ENCODE results near the gene CELSR2. TPM values are rescaled to one million over a fixed set of nuclear protein-coding genes. Genes with fewer than 3 reads are reported as not detected.

The CELSR2 gene
- total RNA-seq, 4 donors from 2014 or later, result 23.4 to 57.2 (median 39.9) TPM

GRCh38 chr1:109270623-109271317 is 21.4 kb downstream of the CELSR2 start:
- intact Hi-C loops (cut with DNase I), result no loop called here
- H3K27me3 ChIP-seq, result no peaks in the 10 kb centered on the region

GRCh38 chr1:109271458-109271857 is 22.1 kb downstream of the CELSR2 start:
- no peak overlapping the region for H3K27ac ChIP-seq
- intact Hi-C loops (cut with DNase I), result no loop called here
- H3K9me3 ChIP-seq, result no peaks in the 10 kb centered on the region
- WGBS, 2 donors, result 40 to 100% methylated on average over 1 of the region's 6 CpGs
- DNase-seq, result no peak
- peaks cover 0 to 71% (median 11%) of the 10 kb centered on the region in 3 donors for H3K36me3 ChIP-seq
- no peak overlapping the region for H3K4me3 ChIP-seq
- TF ChIP-seq POLR2A (IDR thresholded peaks at IDR 0.05) (no peak), CTCF (IDR thresholded peaks at IDR 0.05) (no peak)
- peaks cover 25 to 61% (median 31%) of the 10 kb centered on the region in 3 donors for H3K4me1 ChIP-seq
- H3K27me3 ChIP-seq, result no peaks in the 10 kb centered on the region

More at GRCh38 chr1:109270623-109271317, 21.4 kb downstream of the CELSR2 start:
- H3K36me3 ChIP-seq, result peaks cover 0 to 77% (median 15%) of the 10 kb centered on the region in 3 donors
- no peak for TF ChIP-seq CTCF (IDR thresholded peaks at IDR 0.05)
- TF ChIP-seq POLR2A (IDR thresholded peaks at IDR 0.05), result no peak
- H3K27ac ChIP-seq, result no peak overlapping the region
- H3K4me1 ChIP-seq, result peaks cover 23 to 54% (median 29%) of the 10 kb centered on the region in 3 donors
- DNase-seq, result no peak
- H3K4me3 ChIP-seq, result no peak overlapping the region
- 92 to 96% methylated on average over 9 to 10 of the region's 20 CpGs for WGBS, 2 donors
- H3K9me3 ChIP-seq, result no peaks in the 10 kb centered on the region

- peak overlapping the region in 2 of 4 donors; percentile 89 to 93 for H3K27ac ChIP-seq
- no peak overlapping the region for H3K4me3 ChIP-seq
- no peak for DNase-seq
- H3K36me3 ChIP-seq, result peaks cover 0 to 64% (median 11%) of the 10 kb centered on the region in 3 donors
- intact Hi-C loops (cut with DNase I), result no loop called here
- H3K27me3 ChIP-seq, result no peaks in the 10 kb centered on the region
- WGBS, 2 donors, result 79 to 93% methylated on average over 2 to 7 of the region's 13 CpGs
- TF ChIP-seq POLR2A (IDR thresholded peaks at IDR 0.05) (no peak), CTCF (IDR thresholded peaks at IDR 0.05) (no peak)
- no peaks in the 10 kb centered on the region for H3K9me3 ChIP-seq
- H3K4me1 ChIP-seq, result peaks cover 25 to 62% (median 37%) of the 10 kb centered on the region in 3 donors
Measured at GRCh38 chr1:109272021-109272799, 22.9 kb downstream of the CELSR2 start.

- no peak for TF ChIP-seq POLR2A (IDR thresholded peaks at IDR 0.05)
- peaks cover 0 to 57% (median 8%) of the 10 kb centered on the region in 3 donors for H3K36me3 ChIP-seq
- peaks cover 23 to 62% (median 44%) of the 10 kb centered on the region in 3 donors for H3K4me1 ChIP-seq
- WGBS, 2 donors, result 20% methylated on average over 1 of the region's 16 CpGs; no CpG with 5 or more reads in 1 of the 2 donors
- no peaks in the 10 kb centered on the region for H3K9me3 ChIP-seq
- no peak for DNase-seq
- intact Hi-C loops (cut with DNase I), result no loop called here
- H3K27ac ChIP-seq, result peak overlapping the region; percentile 85 to 93 (median 88)
- peak overlapping the region in 2 of 4 donors; percentile 26 to 43 for H3K4me3 ChIP-seq
- H3K27me3 ChIP-seq, result no peaks in the 10 kb centered on the region
Measured at GRCh38 chr1:109272831-109273547, 23.6 kb downstream of the CELSR2 start.

GRCh38 chr1:109273570-109274288 is 24.4 kb downstream of the CELSR2 start:
- peak overlapping the region in 2 of 4 donors; percentile 26 to 43 for H3K4me3 ChIP-seq
- intact Hi-C loops (cut with DNase I), result no loop called here
- peaks cover 23 to 61% (median 44%) of the 10 kb centered on the region in 3 donors for H3K4me1 ChIP-seq
- H3K9me3 ChIP-seq, result no peaks in the 10 kb centered on the region
- H3K27ac ChIP-seq, result peak overlapping the region; percentile 85 to 93 (median 88)
- H3K36me3 ChIP-seq, result peaks cover 0 to 55% (median 1%) of the 10 kb centered on the region in 3 donors
- no peaks in the 10 kb centered on the region for H3K27me3 ChIP-seq
- WGBS, 2 donors, result 43 to 49% methylated on average over 10 to 17 of the region's 30 CpGs
- DNase-seq, result no peak
- TF ChIP-seq CTCF (IDR thresholded peaks at IDR 0.05), result no peak
- TF ChIP-seq POLR2A (IDR thresholded peaks at IDR 0.05), result no peak

Data from esophagus squamous epithelium (tissue), 5 donors.